PC-9 (cell line): ENCODE data around the gene ASPHD1. TPM values are rescaled to one million over a fixed set of nuclear protein-coding genes. Genes with fewer than 3 reads are reported as not detected.
"Not testable (repeated sequence)": the region's sequence is repeated elsewhere in the genome, so short reads cannot be mapped to it uniquely, and the experiment has no call there.

ENCODE experiments used
- BruUV-seq: library from RNA; stranded (reverse); fragments of 400-500 nt; replicated peaks from 2 replicates; lab custom pipeline; 2021; lab: Mats Ljungman, UMichigan
- CTCF ChIA-PET: fragments of 300-600 bp; sonication (Branson Sonifier 250); formaldehyde crosslinking; loops from one replicate; lab custom pipeline; 2022; ENCODE audit warnings: antibody characterized with exemption; lab: Charles Lee
- POLR2A ChIA-PET: fragments of 300-600 bp; sonication (Branson Sonifier 250); formaldehyde crosslinking; loops from one replicate; lab custom pipeline; 2022; ENCODE audit warnings: antibody characterized with exemption; ENCODE audit not compliant: unreplicated experiment; lab: Charles Lee
- DNase-seq, 2 experiments: peaks; one replicate each; pipeline versions ENCODE4 v3.0.0 to v3.0.0-alpha.2; 2015 to 2022; ENCODE audit warnings: mixed read lengths in 1 of 2
- H2AFZ ChIP-seq: fragments of 200-600 bp; sonication (generic); 2 replicates; pipeline ENCODE4 v1.8.1; 2017; ENCODE audit warnings: antibody characterized with exemption
- H3F3A ChIP-seq: fragments of 200-600 bp; sonication (generic); 2 replicates; pipeline ENCODE4 v1.8.1; 2017; ENCODE audit warnings: antibody characterized with exemption, mild to moderate bottlenecking, low read depth; ENCODE audit not compliant: insufficient read depth
- H3K27ac ChIP-seq: fragments of 200-600 bp; sonication (generic); 2 replicates; pipeline ENCODE4 v1.6.1; 2016; ENCODE audit warnings: mixed run types
- H3K27me3 ChIP-seq: fragments of 200-600 bp; sonication (generic); 2 replicates; pipeline ENCODE4 v1.6.1; 2016; ENCODE audit warnings: low read depth, mixed run types; ENCODE audit not compliant: insufficient read depth
- H3K36me3 ChIP-seq: fragments of 200-600 bp; sonication (generic); 2 replicates; pipeline ENCODE4 v1.6.1; 2016; ENCODE audit warnings: low read depth, mixed run types
- H3K4me1 ChIP-seq: fragments of 200-600 bp; sonication (generic); replicated peaks from 2 replicates; pipeline ENCODE4 v1.6.1; 2016; ENCODE audit warnings: mixed run types; ENCODE audit not compliant: insufficient read depth
- H3K4me2 ChIP-seq: fragments of 200-600 bp; sonication (generic); 2 replicates; pipeline ENCODE4 v1.6.1; 2017; ENCODE audit warnings: mixed run types
- H3K4me3 ChIP-seq: fragments of 200-600 bp; sonication (generic); 2 replicates; pipeline ENCODE4 v1.6.1; 2016; ENCODE audit warnings: mixed run types
- H3K79me2 ChIP-seq: fragments of 200-600 bp; sonication (generic); 2 replicates; pipeline ENCODE4 v1.6.1; 2017; ENCODE audit warnings: low read depth, mixed run types
- H3K9me2 ChIP-seq: fragments of 200-600 bp; sonication (generic); 2 replicates; pipeline ENCODE4 v1.8.1; 2017; ENCODE audit warnings: mild to moderate bottlenecking; ENCODE audit not compliant: insufficient read depth
- H3K9me3 ChIP-seq: fragments of 200-600 bp; sonication (generic); 2 replicates; pipeline ENCODE4 v1.8.1; 2016; ENCODE audit warnings: low read depth; ENCODE audit not compliant: insufficient read depth
- H4K20me1 ChIP-seq: fragments of 200-600 bp; sonication (generic); 2 replicates; pipeline ENCODE4 v1.8.1; 2017; ENCODE audit not compliant: insufficient read depth
- CTCF ChIP-seq: fragments of 200-600 bp; sonication (generic); conservative IDR thresholded peaks from 2 replicates; pipeline ENCODE4 v1.6.1; 2017; ENCODE audit warnings: mixed run types, antibody characterized with exemption, mild to moderate bottlenecking, moderate library complexity
- EZH2 ChIP-seq: fragments of 200-600 bp; sonication (generic); IDR thresholded peaks from 2 replicates; pipeline ENCODE4 v1.8.0; 2017; ENCODE audit warnings: antibody characterized with exemption, low read depth
- intact Hi-C: fragments of 100-400 bp; cut with micrococcal nuclease; formaldehyde crosslinking; loops from one replicate; pipeline ENCODE4 v1.10.0; 2022; ENCODE audit not compliant: unreplicated experiment
- total RNA-seq: library from RNA; stranded (reverse); gene quantifications from 2 replicates; pipeline ENCODE4 v1.2.3, GENCODE V29; 2021

The ASPHD1 gene
- total RNA-seq, 1 experiment from 2014 or later, result 8.3 TPM

GRCh38 chr16:29868396-29869009, 31.8 kb upstream of the ASPHD1 start:
- Histone ChIP-seq H3K4me2 (no peak overlapping the region), H3K9me2 (no peaks in the 10 kb centered on the region), H3K9me3 (no peaks in the 10 kb centered on the region), H3K27ac (no peak overlapping the region), H4K20me1 (no peaks in the 10 kb centered on the region), H3K36me3 (no peaks in the 10 kb centered on the region), H3K79me2 (no peaks in the 10 kb centered on the region), H3K27me3 (no peaks in the 10 kb centered on the region), H3K4me3 (no peak overlapping the region), H2AFZ (no peak overlapping the region), H3K4me1 (no peaks in the 10 kb centered on the region), H3F3A (no peaks in the 10 kb centered on the region)
- POLR2A ChIA-PET, result interaction anchor here (0.6 kb wide), 1 partner anchor 130 kb away, joined by 17 read pairs; no protein-coding TSS in a partner anchor
- CTCF ChIA-PET, result no interaction called here
- BruUV-seq, result no TSS peak
- TF ChIP-seq CTCF (no peak), EZH2 (no peak)
- intact Hi-C loops, result no loop called here
- DNase-seq, result no peak

- BruUV-seq, H3K4me2 ChIP-seq, H3K9me2 ChIP-seq, H2AFZ ChIP-seq, H3K4me1 ChIP-seq, H3K4me3 ChIP-seq, H4K20me1 ChIP-seq, intact Hi-C loops, H3K27me3 ChIP-seq, H3F3A ChIP-seq, CTCF ChIA-PET, H3K9me3 ChIP-seq, H3K27ac ChIP-seq, DNase-seq, H3K79me2 ChIP-seq, H3K36me3 ChIP-seq: not testable (repeated sequence)
- POLR2A ChIA-PET, result interaction anchor here (0.6 kb wide), 1 partner anchor 130 kb away, joined by 17 read pairs; no protein-coding TSS in a partner anchor
These were observed 31.2 kb upstream of the ASPHD1 start for GRCh38 chr16:29869067-29869466.

- CTCF ChIA-PET, result no interaction called here
- BruUV-seq, result no TSS peak
- no peak overlapping the region for H3K4me2 ChIP-seq
These were observed 28.3 kb upstream of the ASPHD1 start for GRCh38 chr16:29871822-29872546.

More at GRCh38 chr16:29871822-29872546, 28.3 kb upstream of the ASPHD1 start:
- Histone ChIP-seq H3K4me3 (no peak overlapping the region), H3K79me2 (no peaks in the 10 kb centered on the region), H3K4me1 (no peaks in the 10 kb centered on the region), H3K27ac (no peak overlapping the region), H3K36me3 (no peaks in the 10 kb centered on the region), H4K20me1 (no peaks in the 10 kb centered on the region), H3K9me3 (no peaks in the 10 kb centered on the region), H2AFZ (no peak overlapping the region), H3K27me3 (no peaks in the 10 kb centered on the region), H3F3A (peaks cover 9% of the 10 kb centered on the region; the same call in 1 of the 2 replicates), H3K9me2 (no peaks in the 10 kb centered on the region)
- no peak for DNase-seq
- no peak for TF ChIP-seq CTCF
- no peak for TF ChIP-seq EZH2
- intact Hi-C loops, result no loop called here
- POLR2A ChIA-PET, result no interaction called here
